HL-60 (cell line): ENCODE results near the gene ZBTB7C.

Experiments
- CTCF ChIP-seq: IDR thresholded peaks from one replicate; pipeline ENCODE4 v1.5.1; 2011; ENCODE audit warnings: low read length, control low read depth, inconsistent platforms; ENCODE audit not compliant: insufficient read depth
- POLR2AphosphoS5 ChIP-seq: IDR thresholded peaks from 2 replicates; pipeline ENCODE4 v1.6.1; 2012; ENCODE audit warnings: low read depth
- REST ChIP-seq: IDR thresholded peaks from 2 replicates; pipeline ENCODE4 v1.6.1; 2012; ENCODE audit warnings: low read depth; ENCODE audit not compliant: insufficient replicate concordance

GRCh38 chr18:48133671-48134251, 275.4 kb downstream of the ZBTB7C start:
- no peak for TF ChIP-seq CTCF
- TF ChIP-seq POLR2AphosphoS5, result no peak
- no peak for TF ChIP-seq REST
